ENCODE measurements around the gene SLC35F5. TPM values are rescaled to one million over a fixed set of nuclear protein-coding genes. Genes with fewer than 3 reads are reported as not detected.
"Not testable (repeated sequence)": the region's sequence is repeated elsewhere in the genome, so short reads cannot be mapped to it uniquely, and the experiment has no call there.

The SLC35F5 gene
- total RNA-seq, 1 donor from 2014 or later, result 148 TPM

DNA sequence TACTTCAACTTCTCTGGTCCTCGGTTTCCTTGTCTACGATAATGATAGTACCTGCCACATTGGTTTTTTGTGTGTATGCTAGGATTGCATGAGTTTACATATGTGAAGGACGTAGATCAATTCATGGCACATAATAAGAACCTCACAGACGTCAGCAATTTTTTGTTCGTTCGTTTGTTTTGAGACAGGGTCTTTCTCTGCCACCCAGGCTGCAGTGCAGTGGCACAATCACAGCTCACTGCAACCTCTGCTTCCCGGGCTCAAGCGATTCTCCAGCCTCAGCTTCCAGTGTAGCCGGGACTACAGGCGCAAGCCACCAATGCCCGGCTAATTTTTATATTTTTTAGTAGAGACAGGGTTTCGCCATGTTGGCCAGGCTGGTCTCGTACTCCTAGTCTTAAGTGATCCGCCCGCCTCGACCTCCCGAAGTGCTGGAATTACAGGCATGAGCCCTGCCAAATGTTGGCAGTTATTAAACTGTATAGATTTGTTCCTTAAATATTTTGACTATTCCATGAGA lies 756 bp upstream of the SLC35F5 start:
- DNase-seq (ENCODE audit: low read depth in 2 of 2), result no peak

DNA sequence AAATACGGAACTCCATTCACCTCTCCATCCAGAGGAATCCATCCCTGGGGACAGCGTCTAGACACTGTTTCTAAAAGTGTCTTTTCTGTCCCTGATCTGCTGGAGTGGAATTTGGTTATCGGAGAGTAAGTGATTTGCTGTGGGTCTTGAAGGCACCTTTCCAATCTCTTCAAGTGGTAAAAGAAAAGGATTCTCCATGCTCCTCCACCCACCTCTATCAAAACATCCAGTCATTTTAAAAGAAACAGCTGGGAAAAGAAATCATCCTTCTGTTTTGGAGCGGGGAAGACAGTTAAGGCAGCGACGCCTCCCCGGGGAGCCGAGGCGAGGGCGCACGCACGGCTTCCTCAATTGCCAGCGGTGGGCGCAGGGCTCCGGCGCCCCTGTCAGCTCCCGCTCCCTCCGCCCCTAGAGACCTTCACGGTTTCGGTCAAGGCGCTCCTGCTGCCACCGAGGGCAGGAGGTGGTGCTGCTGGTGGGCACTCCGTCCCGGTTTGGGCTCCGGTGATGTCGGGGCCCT lies 547 bp downstream of the SLC35F5 start:
- DNase-seq (ENCODE audit: low read depth in 2 of 2), result no peak

GRCh38 chr2:113755035-113755834 lies 1.2 kb downstream of the SLC35F5 start:
- DNase-seq (ENCODE audit: low read depth in 2 of 2), result peak; percentile 34 to 42

- no peak for DNase-seq (ENCODE audit: low read depth in 2 of 2)
These were observed 2.3 kb downstream of the SLC35F5 start for GRCh38 chr2:113754160-113754559.

DNA sequence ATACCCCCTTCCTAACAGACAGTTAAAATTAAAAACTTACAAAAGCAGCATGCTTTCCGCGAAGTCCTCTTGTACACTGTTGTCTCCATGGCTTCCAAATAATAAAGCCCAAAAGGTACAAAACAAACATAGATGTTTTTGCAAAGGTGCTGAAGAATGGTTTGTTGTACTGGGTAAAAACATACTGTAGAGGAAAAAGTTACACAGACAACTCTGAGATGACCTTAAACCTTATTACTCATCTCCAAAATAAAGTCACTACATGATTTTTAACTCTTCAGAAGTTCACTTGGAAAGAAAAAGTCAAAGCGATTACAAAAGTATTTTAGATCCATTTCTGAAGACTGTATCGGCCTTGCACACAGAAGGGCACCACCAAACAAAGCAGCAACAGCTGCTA lies 6.1 kb downstream of the SLC35F5 start:
- DNase-seq (ENCODE audit: low read depth in 2 of 2), result no peak

GRCh38 chr2:113741091-113741490 lies 15.4 kb downstream of the SLC35F5 start:
- DNase-seq (ENCODE audit: low read depth in 2 of 2), result no peak

DNA sequence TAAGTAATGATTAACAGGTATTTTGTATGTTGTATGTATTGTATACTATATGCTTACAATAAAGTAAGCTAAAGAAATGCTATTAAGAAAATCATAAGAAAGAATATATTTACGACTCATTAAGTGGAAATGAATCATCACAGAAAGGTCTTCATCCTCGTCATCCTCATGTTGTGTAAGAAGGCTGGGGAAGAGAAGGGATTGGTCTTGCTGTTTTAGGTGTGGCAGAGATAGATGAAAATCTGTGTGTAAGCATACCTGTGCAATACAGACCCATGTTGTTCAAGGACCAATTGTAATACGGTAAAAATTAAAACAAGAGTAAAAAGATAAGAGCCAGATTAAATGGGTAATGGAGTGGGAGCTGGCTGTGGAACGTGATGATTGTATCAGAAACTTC lies 16.6 kb downstream of the SLC35F5 start:
- no peak for DNase-seq (ENCODE audit: low read depth in 2 of 2)

- no peak for DNase-seq (ENCODE audit: low read depth in 2 of 2)
These were observed 22.3 kb downstream of the SLC35F5 start for GRCh38 chr2:113734185-113734584.

GRCh38 chr2:113724010-113724409 lies 32.4 kb downstream of the SLC35F5 start:
- DNase-seq (ENCODE audit: low read depth in 2 of 2), result no peak

DNA sequence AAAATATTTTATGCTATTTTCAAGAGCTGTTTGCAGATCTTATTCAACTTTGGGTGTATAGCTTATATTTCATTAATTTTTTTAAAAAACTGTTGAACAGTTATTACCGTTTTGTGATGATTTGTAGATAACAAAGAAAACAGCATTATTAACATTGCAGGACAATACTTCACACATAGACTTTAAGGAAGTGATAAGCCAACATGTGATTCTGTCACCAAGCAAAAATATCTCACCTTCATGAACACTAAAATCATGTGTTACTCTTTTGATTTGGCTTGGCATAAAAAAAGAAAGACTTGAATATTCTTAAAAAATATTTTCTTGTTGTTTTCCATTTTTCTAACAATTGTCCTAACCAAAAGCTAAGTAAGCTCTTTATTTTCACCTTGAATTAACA lies 33.0 kb downstream of the SLC35F5 start:
- DNase-seq (ENCODE audit: low read depth in 2 of 2), result no peak

- DNase-seq (ENCODE audit: low read depth in 2 of 2), result peak; percentile 16 to 32
These were observed 36.3 kb downstream of the SLC35F5 start for GRCh38 chr2:113720167-113720566.

GRCh38 chr2:113716291-113716690 lies 40.2 kb downstream of the SLC35F5 start:
- DNase-seq (ENCODE audit: low read depth in 2 of 2), result no peak

- no peak for DNase-seq (ENCODE audit: low read depth in 2 of 2)
These were observed 43.5 kb downstream of the SLC35F5 start for GRCh38 chr2:113712941-113713340.

DNA sequence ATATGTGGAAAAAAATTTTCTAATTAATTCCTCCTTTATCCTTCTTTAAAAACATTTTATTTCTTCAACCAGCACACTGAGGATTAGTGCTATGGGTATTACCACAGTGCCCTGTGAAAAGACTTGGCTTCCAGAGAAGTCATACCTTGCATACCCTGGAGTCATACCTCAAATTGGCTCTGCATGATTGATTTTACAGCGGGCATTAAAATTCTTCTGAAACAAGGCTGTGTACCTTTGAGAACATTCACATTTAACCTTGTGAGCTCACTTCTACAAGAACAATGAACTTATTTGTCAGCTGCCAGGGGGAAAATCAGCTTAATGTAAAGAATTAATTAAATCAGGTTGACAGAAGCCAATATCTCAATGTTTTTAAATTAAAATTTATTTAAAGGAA lies 44.6 kb downstream of the SLC35F5 start:
- no peak for DNase-seq (ENCODE audit: low read depth in 2 of 2)

DNA sequence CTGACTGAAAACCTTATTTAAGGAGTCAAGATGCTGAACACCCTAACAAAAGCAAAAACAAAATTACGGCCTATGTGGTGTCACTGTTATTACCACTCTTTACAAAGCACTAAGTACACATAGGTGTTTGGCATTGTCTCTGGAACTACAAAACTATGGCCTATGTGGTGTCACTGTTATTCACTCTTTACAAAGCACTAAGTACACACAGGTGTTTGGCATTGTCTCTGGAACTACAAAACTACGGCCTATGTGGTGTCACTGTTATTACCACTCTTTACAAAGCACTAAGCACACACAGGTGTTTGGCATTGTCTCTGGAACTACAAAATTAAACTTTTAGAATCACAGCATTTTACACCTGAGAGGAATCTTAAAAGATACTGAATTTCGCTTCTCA lies 47.4 kb downstream of the SLC35F5 start:
- DNase-seq (ENCODE audit: low read depth in 2 of 2), result no peak

GRCh38 chr2:113707106-113707505 lies 49.3 kb downstream of the SLC35F5 start:
- no peak for DNase-seq (ENCODE audit: low read depth in 2 of 2)

DNA sequence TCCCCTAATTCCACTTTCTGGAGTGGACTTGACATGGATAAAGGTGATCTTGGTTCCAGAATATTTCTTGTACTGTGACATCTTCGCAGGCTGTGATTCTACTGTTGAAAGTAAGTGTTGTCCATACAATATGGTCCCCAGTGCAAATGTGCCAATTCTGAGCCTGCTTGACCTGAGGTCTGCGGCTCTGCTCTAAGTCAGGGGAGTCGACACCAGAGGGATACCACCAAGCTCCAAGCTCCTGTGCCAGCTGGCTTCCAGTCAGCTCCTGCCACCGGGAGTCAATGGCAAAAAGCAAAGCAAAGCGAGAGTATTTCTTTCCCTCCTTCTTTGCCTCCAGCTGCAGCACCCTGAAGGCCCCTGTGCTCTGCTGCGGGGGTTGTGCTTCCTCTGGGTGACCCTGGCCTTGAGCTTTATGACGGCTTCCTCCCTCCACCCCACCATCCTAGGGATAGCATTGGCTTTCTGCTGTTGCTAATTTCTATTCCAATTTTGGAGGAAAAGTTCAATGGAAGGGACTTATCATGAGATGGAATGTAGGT lies 50.4 kb downstream of the SLC35F5 start:
- DNase-seq (ENCODE audit: low read depth in 2 of 2), result no peak

- DNase-seq (ENCODE audit: low read depth in 2 of 2), result not testable (repeated sequence)
These were observed 52.0 kb downstream of the SLC35F5 start for GRCh38 chr2:113704300-113704993.

DNA sequence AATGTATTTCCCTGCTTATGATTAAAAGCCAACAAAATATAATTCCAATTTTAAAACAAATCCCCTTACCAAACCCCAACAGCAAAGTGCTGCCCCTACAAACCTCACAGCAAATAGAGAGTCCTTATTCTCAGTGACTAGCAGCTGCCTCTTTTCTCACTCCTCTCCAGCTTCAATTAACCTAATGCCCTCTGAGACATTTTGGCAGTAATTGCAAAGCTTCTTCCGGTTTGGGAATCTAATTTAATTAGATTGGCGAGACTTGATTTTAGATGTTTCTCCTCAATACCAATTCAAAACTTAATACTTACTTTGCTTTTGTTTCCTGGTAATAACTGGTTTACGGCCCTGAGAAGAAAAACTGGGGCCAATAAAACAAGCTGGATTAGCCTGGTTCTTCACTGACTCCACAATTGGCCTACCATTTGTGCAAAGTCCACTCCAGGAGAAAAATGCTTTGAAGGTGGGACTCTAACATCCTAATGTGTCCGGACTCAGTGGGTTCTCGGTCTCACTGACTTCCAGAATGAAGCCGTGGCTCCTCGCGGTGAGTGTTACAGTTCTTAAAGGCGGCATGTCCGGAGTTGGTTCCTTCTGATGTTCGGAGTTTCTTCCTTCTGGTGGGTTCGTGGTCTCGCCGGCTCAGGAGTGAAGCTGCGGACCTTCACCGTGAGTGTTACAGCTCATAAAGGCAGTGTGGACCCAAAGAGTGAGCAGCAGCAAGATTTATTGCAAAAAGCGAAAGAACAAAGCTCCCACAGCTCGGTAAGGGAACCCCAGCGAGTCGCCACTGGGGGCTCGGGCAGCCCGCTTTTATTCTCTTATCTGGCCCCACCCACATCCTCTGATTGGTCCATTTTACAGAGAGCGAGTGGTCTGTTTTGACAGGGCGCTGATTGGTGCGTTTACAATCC lies 52.8 kb downstream of the SLC35F5 start:
- no peak for DNase-seq (ENCODE audit: low read depth in 2 of 2)

DNA sequence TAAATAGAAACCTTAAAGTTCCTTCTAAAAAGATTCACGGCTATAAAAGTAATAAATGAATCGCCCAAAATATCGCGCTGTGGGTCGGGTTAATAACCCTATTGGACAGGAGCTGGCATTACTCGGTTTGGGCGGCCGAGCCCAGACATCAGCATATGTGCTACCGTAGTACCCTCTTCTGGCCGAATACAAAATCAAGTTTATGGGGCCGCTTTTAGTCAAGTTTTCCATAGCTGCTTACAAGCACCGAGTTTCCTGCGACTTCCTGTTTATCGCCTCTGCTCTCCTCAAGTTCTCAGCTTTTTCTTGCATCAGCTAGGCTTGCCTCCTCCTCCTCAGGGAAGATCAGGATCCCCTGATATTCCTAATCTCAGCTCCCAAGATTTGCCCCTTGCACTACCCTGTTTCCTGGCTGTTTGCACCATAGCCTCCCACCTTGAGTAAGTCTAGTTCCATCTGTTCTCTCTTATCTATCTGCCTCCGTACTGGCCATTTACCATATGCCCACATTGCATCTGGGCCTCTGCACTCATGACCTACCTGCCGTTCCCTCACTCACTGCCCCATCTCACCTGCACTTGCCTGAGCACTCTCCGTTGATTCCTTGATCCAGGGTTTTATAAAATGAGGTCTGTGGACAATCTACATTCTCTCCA lies 56.1 kb downstream of the SLC35F5 start:
- DNase-seq (ENCODE audit: low read depth in 2 of 2), result peak; percentile 1 to 14

All from lung microvascular endothelial cell (primary cell).